HG02938 (cell line): Measurements from ENCODE around the gene NAA50.
A peak's percentile ranks its signal among the peaks of the same experiment; 100 is the strongest.

Experiments used
- ATAC-seq: cut with Tn5 transposase; IDR thresholded peaks from one replicate; pipeline ENCODE4 v1.9.1; 2021; ENCODE audit warnings: mild to moderate bottlenecking, moderate library complexity; ENCODE audit not compliant: unreplicated experiment

Gene NAA50

DNA sequence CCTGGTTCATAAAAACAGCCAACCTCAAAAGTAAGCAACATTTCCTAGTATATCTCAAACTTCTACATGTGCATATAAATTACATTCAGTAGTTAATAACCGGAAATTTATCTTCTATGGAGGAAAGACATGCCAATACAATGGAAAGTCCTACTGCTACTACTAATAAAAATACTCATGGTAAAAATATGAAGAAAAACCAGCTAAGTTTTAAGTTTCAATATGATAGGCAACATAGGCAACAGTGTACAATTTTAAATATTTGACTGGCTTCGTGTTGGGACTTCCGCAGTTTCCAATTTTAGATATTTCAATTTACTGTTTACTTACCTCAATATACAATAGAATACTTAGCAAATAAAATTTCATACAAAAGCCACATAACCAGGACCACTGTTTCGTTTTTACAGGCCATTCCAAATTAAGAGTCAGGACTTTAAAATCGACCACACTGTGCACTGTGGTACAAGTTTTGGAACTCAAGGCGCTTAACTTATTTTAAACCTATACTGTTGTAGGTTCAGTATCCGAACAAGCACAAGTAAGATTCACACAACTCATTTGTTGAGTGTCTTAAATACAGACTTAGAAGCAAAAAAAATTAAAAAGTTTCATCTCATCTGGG, 2.9 kb downstream of the NAA50 start:
- ATAC-seq, result no peak

DNA sequence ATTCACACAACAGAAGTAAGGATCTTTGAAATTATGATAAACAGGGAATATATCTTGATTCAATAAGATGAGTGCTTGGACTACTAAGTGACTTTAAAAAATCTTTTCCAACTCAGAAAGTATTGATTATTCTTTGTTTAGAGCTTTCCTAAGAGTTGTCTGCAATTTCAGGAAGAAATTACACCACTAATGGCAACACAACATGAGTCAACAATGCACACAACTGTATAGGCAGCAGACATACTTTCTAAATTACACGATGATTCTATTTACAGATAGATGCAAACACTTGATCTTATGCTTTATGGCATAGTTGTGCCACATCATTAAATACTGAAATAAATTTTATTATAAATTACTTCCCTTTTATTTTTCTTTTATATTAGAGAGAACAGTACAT, 4.4 kb downstream of the NAA50 start:
- no peak for ATAC-seq

DNA sequence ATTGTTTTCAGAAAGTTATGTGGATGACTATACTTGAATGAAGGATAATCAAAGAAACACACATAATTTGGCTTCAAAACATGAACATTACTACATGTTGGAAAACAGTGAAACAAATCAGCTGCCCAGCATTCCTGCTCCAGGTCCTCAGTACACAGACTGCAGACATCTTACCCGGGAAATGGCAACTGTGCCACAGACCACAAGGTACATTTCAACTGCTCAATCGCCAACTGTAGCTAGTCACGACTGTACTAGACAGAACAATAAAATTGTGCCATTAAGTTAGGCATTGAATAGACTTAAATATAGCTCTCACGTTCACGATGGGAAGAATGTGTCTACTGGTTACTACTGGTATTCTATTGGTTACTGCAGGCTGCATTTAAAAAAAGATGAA, 5.0 kb downstream of the NAA50 start:
- ATAC-seq, result no peak

DNA sequence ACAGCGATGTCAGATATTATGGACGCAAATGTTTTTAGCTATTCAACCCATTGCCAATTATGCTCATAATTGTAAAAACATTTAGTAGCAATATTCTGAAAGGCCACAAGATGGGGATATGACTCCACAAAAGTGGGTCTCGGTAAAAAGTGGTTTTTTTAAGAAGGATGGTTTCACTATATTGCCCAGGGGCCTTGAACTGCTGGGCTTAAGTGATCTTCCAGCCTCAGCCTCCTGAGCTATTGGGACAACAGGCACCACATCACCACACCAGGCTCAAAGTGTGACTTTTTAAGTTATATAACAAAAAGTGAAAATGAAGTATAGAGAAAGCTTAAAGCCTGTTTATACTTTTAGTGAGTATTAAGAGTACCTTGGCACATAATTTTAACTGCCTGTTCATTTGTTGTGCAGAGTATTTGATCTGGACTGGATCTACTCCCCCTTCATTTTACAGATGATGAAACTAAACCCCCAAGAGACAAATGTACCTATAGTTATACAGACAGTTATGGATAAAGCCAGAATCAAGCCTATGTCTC, 9.4 kb downstream of the NAA50 start:
- ATAC-seq, result peak; percentile 68

DNA sequence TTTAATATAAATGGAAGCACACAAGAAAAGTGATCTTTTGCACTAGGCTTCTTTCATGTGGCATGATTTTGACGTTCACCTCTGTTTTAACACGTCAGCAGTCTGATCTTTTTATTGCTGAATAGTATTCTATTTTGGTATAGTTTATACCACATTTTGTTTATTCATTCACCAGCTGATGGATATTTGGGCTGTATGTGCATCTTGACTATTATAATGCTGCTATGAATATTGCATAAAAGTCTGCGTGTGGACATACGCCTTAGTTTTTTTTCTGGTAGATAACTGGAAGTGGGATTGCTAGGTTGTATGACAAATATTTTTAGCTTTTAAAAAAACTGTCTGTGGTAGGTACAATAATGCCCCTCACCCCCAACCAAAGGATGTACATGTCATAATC, 14.4 kb downstream of the NAA50 start:
- ATAC-seq, result no peak

DNA sequence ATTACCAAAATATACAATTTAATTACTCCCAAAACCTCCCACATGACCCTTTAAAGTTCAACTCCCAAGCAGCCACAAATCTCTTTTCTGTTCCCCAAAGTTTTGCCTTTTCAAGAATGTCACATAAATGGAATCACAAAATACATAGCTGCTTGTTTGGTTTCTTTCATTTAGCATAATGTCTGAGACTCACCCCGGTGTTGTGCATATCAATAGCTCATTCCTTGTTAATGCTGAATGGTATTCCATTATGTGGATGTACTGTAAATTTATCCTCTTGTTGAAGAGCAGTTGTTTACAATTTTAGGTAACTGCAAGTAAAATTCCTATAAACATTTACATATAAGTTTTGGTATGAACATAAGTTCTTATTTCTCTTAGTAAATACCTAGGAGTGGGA, 15.5 kb downstream of the NAA50 start:
- ATAC-seq, result no peak

DNA sequence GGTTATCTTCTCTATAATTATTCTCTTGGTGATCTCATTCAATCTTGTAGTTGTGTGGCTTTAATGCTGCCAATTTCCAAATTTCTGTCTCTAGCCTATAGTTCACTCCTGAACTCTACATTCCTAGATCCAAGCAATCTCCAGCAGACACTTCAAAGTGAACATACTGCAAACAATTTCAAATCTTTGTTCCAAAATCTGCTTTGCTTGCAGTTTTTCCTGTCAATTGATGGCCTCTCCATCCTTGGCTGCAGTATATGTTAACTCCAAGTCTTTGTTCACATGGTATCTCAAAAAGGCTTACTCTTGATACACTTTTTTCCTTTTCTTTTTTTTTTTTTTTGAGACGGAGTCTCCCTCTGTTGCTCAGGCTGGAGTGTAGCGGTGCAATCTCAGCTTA, 17.4 kb downstream of the NAA50 start:
- ATAC-seq, result no peak

DNA sequence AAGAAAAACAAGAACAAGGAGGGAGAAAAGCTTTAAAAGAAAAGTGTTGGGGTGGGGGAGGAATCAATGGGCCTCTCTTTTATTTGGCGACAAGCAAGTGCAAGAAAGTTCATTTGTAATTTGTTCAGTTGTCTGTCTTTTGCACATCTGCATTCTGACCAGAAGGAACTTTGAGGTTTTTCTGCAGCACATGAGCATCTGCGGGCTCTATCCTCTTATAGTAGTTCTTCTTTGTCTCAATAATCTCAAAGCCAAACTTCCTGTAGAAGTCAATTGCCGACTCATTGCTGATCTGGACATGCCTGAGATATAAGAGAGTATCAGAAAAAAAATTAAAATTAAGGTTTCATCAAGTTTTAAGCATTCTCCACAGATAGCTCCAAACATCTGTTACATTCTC, 24.4 kb downstream of the NAA50 start:
- ATAC-seq, result no peak

DNA sequence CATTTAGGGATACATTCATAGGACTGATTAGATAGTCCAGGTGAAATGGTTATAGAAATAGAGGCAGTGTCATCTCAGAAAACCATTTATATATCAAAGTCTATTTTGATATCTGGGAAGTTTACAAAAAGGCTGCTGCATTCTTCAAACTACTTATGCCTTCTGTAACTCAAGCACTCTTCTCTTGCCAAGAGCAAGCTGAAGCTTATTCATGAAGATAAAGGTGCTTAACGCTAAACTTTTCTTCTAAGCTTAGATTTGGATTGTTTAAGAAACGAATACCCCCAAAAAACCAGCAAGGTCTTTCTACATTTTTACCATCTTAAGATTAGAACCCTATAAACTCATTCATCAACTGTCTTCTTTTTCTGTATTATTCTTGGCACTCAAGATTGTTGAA, 26.3 kb downstream of the NAA50 start:
- no peak for ATAC-seq

DNA sequence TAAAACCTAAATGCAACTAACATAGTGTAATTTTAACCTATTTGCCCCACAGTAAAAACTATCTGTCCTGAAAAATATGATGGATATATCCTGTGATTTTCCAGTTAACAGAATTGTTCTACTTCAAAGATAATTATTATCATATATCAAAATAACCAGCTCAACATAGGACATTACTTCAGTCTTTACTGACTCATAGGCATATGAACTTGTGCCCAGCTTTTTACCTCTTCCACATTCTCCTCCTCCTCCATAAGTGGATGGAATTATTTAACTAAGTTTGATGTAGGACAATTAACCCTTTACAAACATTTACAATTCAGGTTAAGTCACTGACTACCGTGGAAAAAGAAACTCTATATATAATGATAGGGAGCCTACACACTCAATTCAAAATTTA, 26.8 kb downstream of the NAA50 start:
- no peak for ATAC-seq

DNA sequence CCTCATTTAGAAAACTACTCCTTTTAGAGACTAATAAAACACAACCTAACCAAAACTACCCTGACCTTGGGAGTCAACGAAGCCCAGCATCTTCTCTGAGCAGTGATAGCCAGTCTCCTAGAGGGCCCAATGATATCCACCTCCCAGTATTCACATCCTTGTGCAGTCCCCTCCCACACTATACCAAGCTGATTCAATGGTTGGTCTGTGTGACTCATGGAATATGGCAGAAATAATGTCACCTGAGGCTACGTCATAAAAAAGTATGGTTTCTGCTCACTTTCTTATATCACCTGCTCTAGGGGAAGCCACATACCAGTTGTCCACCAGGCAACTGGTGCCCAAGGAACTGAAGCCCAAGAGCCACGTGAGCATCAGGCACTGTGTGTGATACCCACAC, 28.2 kb downstream of the NAA50 start:
- no peak for ATAC-seq

DNA sequence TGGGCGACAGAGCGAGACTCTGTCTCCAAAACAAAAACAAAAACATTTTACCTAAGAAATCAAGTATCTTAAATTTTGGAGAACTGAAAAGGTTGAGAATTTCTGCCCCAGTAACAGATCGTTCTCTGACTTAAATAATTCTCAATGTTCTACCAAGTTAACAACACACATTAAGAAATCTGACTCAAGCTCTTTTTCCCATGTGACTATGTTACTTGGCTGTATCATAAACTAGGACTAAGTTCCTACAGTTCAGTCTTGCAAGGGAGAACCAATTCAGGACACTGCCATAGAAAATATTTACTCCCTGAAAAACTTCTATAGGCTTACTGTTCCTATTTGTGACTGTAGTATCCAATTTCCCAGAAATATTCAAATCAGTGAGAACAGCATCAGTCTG, 28.7 kb downstream of the NAA50 start:
- no peak for ATAC-seq

DNA sequence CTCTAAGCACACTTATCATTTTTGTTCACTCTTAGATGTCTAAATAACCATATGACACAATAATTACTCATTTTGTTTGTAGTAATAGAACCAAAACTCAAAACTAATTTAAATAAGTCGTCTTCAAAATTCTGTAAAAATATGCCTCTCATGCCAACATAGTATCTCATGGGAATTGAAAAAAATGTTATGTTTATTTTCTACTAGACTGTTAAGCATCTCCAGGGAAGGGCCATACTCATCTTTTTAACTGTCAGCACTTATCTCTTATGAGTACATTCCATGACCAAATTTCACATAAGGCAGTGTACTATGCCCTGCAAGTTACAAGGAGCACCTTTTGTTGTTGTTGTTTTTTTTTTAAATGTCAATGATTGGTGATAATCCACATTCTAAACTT, 31.3 kb downstream of the NAA50 start:
- no peak for ATAC-seq

DNA sequence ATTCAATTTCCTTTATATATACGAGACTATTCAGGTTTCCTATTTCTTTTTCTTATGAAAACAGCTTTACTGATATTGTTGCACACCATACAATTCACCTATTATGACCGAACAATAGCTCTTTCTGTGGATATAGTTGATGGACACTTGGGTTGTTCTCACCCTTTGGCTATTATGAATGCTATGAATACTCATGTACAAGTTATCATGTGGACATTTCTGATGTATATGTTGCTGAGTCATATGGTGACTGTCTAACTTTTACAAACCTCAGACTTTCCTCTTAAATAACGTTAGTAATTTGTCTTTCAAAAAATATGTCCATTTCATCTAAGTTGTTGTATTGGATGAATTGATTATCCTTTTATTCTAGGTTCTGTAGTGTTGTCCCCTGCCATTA, 33.9 kb downstream of the NAA50 start:
- no peak for ATAC-seq

DNA sequence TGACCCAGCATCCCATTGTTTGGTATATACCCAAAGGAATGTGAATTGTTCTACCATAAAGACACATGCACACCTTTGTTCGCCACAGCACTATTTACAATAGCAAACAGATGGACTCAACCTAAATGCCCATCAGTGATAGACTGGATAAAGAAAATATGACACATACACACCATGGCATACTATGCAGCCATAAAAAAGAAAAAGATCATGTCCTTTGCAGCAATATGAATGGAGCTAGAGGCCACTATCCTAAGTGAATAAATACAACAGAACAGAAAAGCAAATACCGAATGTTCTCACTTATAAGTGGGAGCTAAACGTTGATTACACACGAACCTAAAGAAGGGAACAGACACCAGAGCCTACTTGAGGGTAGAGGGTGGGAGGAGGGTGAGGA, 38.2 kb downstream of the NAA50 start:
- no peak for ATAC-seq

DNA sequence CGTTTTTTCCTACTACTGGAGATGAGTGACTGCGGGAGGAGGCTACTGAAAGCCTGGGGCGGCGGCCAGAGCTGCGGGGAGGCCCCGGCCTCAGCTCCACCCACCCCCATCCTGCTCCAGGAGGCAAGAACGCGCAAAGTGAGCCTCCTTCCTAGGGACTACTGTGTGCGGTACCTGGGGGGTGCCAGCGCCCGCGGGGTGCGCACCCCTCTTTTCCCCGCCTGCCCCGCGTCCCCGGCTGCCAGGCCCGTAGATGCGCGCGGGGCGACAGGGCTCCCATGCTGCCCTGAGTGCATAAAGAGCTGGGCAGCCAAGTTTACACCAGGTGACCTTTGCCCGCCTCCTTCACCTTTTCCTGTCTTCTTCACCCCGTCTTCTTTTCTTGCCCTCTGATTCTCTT, 47.1 kb downstream of the NAA50 start:
- ATAC-seq, result no peak

DNA sequence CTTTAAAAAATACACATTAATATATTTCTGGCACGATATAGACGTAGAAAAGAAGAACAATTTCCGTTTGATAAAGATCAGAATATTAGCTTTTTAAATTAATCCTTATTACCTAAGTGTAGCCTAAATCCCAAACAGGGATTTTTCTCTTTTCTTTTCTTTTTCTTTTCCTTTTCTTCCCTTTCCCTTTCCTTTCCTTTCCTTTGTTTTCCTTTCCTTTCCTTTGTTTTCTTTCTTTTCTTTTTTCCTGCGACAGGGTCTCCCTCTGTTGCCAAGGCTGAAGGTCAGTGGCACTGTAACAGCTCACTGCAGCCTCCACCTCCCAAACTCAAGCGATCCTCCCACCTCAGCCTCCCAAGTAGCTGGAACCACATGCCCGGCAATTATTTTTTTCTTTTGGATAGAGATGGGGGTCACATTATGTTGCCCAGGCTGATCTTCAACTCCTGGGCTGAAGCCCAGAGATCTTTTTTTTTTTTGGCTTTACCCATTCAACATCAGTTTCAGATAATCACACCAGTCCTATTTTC, 47.8 kb downstream of the NAA50 start:
- ATAC-seq, result no peak

DNA sequence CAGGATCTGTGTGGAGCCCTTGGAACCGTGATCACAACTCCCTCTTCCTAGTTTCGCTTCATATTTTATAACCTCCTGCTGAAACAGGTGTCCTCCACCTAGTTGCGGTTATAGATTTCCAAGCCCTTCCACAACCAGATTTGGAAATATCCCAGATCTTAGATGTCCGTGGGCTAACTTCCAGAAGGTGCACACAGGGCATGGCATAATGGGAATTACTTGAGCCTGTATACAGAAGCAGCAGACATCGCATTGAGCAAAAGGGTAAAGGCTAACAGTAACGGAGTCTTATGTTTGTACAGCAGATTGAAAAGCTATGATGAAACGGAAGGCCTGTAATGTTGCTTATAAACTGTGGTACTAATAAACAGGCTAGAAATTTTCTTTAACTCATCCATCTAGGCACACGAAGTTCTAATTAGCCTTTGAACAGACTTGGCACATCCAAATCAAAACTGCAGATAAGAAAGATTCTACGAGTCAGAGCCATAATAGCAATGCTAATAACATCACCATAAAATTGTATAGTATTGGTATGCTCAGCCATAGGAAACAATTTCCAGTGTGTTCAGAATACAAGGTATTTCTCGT, 48.5 kb downstream of the NAA50 start:
- no peak for ATAC-seq

DNA sequence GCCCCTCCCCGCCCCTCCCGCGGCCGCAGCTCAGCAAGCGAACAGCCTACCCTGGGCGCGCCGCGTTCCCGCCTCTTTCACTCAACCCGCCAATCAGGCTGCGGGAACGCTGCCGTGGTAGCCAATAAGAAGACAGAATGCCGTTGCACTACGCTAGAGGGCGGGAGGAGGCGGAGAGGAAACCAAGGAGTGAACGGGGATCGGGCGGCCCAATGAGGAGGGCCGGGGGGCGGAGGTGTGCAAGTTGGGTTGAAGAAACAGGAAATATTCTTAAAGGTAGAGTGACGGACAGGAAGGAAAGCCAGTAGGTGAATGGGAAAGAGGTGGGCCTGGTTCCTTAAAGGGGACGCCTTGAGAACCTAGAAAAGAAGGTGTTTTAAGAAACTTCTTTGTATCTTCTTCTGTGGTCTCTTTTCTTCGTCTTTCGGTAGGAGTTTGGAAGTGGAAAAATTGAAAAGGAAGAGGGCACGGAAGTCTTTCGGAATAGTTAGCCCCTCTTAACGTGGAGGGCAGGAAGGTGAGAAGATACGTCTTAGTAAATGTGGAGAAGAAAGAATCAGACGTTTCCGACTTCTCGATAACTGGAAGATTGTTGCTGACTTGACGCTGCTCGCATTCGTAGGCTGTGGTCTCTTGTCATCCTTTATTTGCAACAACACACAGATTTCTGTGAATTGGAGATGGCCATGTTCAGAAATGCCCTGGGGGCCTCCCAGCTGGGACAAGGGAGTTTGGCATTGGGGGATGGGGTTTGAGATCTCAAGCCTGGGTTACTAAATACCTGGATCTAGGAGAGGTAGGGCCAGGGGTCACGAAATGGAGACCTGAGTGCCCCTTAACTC, 49.2 kb downstream of the NAA50 start:
- ATAC-seq, result peak; percentile 93

DNA sequence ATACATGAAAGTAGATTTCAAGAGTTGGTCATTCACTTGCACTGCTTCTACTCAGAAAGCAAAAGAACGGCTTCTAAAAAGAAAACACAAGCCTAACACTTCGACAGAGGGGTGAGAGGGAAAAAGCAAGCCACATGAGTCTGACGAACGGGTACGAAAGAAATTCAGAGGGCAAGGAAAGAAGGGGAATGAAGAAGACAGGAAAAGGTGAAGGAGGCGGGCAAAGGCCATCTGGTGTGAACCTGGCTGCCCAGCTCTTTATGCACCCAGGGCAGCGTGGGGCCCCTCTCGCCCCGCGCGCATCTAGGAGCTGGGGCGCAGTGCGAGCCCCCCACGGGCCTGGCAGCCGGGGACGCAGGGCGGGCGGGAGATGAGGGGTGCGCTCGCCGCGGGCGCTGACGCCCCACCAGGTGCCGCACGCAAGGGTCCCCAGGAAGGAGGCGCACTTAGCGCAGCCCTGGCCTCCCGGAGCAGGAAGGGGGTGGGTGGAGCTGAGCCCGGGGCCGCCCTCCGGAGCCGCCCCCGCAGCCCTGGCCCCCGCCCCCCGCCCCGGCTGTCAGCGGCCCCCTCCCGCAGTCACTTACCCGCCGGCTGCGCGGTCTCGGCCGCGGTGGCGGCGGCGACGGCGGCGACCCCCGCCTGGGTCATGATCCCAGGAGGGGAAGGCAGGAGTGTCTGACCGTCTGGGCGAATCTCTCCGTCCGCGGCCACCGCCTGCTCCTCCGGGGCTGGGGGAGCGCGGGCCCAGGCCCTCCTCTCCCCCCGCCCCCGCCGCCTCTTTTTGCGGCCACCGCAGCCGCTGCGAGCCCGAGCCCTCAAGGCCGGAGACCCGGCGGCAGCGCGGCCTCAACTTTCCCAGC, 50.0 kb downstream of the NAA50 start, which contains the start of gene USF3:
Gene USF3, minus strand, starts transcription at position 857 of the 860 bp plus-strand sequence. CDS start 21,764 bp downstream, outside the sequence.
- peak; percentile 50 for ATAC-seq

DNA sequence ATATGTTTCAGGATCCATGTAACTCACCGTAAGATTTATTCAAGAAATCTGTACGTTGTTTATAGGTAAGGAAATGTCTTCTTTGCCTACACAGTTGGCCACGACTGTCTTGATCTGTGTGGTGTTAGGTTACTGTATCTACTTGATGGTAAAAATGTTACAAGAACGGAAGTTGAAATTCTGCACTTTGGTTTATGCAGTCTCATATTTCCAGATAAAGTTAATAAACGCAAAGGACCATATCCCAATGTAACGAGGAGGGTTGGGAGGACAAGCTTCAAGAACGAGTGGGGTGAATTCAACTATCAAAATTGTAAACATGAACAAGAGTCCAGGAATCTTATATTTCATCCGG, 50.6 kb downstream of the NAA50 start:
- ATAC-seq, result no peak
